GM11168 (cell line): Measurements from ENCODE around the gene ARHGAP26.

ENCODE experiments used
- in situ Hi-C: fragments of 300-500 bp; cut with MboI; formaldehyde crosslinking; loops from one replicate; pipeline ENCODE4 v1.12.0; 2022; ENCODE audit warnings: low sequenced_read_pairs; ENCODE audit not compliant: unreplicated experiment

ARHGAP26 gene

DNA sequence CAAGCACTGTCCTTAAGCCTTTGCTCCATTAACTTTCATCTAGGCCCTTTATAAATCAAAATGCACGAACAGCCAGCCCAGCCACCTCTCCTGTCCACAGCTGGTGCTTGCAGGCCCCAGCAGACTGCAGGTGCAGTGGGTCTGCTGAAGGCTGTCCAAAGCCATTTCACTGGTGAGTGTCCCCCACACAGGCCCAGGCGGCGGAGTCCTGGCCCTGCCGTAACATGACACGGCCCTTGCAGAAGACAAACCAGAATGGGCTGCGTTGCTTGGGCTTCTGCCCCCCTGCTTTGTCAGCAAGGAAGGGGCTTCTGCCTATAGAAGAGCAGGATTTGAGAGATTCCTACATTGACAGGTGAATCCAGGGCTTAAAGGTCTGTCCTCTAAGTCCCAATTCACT, 444.7 kb downstream of the ARHGAP26 start:
- in situ Hi-C loops: no loop called here

DNA sequence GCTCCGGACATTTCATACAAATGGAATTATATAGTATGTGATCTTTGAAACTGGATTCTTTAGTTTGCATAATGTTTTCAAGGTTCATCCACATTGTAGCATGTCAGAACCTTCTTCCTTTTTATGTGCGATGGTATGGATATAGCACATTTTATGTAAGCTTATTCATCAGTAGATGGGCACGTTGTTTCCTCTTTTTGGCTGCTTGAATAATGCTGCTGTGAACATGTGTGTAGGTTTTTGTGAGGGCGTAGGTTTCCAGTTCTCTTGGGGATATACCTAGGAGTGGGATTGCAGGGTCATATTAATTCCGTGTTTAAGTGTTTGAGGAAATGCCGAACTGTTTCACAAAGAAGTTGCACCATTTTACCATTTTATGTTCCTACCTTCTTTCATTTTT, 445.5 kb downstream of the ARHGAP26 start:
- in situ Hi-C loops: no loop called here

DNA sequence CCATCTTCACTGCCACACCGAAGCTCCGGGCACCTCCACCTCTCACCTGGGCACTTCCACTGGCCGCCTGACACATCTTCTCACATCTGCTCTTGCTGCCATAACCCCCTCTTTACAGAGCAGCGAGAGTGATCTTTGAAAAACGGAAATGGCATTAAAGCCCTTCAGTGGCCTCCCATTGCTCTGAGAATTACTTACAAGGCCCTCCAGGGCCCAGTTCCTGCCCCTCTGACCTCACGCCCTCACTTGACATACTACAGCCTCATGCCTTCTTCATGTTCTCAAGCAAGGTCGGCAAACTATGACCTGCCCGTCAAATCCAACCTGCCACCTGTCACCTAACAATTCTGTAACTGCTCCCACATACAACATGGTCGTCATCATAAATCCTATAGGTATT, 446.0 kb downstream of the ARHGAP26 start:
- in situ Hi-C loops: no loop called here

DNA sequence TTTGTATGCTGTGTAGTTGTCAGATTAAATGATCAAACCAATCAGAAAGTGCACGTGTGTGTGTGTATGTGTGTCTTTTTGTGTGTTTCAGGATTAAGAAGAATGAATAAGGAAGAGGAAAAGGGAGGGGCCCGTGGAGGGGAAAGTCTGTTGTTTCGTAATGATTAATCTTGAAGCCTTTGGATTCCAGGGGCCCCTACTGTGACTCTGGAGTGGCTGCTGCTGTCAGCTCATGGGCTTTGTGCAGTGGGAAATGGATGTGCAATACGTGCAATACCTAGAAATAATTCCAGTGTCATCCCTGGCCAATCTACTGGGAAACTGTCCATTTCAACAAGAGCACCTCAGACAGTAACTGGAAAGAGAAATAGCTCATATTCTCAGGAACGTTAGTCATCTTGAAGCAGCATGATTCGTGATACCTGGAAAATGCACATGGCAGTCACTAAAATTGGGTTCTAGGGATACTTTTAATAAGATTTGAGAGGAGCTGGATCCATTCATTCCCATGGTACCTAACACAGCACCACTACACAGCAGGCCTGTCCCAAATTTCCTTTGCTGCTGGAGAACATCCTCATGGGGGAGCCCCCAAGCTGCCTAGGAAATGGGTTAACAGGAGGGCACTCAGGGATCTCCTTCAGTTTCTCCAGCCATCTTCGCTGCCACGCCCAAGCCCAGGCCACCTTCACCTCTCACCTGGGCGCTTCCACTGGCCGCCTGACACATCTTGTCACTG, 447.1 kb downstream of the ARHGAP26 start:
- in situ Hi-C loops: no loop called here

DNA sequence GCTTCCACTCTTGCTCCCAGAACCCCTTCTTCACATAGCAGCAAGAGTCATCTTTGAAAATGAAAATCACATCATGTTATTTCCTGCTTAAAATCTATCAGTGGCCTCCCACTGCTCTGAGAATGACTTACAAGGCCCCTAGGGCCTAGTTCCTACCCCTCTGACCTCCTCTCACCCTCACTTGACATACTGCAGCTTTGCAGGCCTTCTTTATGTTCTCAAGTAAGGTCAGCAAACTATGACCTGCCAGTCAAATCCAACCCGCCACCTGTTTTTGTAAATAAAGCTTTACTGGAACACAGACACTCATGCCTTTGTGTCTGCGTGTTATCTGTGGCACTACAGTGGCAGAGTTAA, 447.6 kb downstream of the ARHGAP26 start:
- in situ Hi-C loops: no loop called here

DNA sequence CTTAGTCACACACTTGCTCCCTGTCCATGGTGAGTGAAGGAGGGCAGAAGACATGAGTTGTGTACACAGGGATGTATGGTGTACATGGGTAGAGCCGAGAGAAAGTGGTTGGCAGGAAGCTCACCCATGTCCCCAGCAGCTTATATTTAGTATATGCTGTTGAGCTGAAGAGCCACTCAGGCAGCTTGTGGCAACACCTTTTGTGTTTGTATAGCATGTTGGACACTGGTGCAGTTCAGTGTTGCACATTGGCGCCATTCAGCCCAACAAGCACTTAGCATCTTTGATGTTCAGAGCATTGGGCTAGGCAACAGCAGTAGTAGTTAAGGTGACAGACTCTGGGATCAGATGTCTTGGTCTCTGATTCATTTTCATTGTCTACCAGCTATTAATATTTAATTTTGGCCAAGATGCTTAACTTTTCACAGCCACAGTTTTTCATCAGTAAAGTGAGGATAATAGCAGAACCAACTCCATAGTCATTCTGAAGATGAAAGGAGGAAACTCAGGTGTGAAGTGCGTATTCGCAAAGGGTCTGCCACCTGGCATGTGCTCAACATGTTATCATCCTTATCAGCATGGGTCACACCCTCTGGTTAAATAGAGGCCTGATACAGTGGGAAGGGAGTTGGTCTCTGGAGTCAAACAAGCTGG, 448.5 kb downstream of the ARHGAP26 start:
- in situ Hi-C loops: no loop called here

DNA sequence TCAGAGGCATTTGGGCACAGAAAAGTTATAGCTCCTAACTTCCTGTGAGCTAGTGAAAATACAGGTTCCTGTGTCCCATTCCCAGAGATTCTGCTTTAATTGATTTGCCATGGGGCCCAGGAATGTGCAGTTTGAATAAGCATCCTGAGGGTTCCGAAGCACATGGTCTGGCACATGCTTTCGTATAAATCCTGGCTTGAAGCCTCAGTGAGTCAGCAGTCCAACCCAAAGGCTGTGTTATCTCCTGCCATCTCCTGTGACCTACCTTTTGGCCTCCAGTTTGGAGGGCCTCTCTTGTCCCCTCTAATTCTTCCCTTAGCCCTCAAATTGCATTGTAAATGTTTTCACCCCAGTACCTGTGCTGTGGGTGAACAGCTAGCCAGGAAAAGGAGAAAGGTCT, 449.5 kb downstream of the ARHGAP26 start:
- in situ Hi-C loops: no loop called here

DNA sequence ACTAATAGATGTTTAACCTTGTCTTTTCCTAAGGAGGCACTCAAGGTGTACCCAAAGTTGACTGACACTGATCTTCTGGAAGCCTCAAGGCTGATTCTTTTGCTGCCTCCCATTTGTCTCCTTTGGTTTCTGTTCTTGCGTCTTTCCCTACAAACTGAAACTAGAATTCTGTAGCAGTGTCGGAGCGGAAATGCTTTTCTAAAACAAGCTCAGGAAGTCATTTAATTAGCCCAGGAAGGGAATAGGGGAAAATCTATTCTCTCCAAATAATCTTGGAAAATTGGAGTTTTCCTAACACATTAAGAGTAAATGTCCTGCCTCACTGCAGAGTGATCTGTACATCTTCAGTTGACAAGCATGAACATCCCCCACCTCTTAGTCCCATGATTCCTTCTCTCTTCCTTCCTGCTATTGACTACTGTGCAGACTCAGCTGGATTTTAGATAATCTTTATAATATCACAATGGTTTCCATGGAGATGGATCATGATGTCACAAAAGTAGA, 450.6 kb downstream of the ARHGAP26 start:
- in situ Hi-C loops: no loop called here

DNA sequence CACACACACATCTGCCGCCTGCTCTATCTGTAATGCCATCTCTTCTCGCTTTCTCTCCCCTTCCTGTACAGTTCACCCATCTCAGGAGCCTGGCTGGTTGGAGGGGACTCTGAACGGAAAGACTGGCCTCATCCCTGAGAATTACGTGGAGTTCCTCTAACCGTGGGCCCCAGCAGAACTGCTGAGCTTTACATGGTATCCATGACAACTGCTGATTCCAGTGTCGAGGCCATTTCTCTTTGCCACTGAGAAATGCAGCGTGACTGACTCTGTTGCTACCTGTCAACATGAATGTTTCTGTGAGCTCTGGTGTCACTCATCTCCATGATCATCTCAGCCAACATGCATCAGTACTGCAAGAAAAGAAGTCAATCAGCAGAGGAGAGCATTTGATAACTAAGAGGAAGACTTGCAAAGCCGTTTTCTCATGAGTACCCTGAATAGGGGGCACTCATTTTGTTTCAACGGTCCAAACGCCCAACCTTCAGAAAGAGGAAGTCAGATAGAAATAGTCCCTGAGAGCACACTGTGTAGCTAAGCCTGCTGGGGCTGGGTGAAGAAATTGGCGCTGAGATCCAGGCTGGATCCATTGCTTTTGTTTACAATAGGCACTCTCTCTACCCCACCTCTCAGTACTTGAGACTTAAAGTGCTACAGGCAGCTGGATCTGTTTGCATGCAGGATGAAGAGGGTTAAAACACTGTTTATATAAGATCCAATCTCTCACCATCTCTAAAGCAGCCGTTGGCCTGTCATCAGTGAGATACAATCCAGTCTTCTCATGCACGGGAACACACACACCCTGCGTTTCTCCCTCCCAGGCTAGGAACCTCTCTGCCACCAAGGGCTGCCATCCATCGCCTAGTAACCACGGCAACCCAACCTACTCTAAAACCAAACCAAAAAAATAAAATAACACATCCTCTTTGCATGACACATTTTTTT, 452.4 kb downstream of the ARHGAP26 start:
- in situ Hi-C loops: no loop called here

DNA sequence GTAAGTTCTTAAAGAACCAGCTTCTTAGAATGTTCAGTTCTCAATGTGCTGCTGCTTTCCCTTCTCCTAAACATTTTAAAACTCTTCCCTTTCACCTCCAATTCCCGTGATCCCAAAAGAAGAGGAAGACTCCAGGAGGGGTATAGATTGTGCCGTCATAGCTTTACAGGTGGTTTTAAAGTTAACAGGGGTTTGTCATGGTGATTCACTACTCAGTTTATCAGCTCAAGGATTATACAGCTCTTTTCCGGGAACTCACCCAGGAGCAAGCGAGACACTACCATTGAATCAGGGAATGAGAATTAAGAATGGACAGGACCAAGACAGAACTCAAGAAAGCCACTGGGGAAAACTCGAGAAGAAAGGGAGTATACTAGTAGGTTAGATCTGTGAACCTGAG, 454.5 kb downstream of the ARHGAP26 start:
- in situ Hi-C loops: no loop called here

DNA sequence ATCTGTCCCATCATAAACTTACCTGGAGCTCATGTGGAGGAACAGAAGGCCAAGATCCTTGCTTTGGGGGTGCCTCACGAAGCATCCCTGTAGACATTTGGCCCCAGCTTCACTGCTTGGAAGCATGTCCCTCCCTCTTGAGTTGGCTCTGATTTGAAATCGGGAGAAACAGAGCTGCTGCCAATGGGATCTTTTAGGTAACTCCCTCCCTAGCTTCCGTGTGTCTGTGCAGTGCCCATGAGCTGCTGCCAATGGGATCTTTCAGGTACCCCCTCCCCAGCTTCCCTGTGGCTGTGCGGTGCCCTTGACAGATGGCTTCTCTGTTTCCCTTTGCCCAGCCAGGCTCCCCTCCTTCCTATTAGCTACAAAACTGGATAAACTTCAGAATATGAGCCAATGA, 455.3 kb downstream of the ARHGAP26 start:
- in situ Hi-C loops: no loop called here

DNA sequence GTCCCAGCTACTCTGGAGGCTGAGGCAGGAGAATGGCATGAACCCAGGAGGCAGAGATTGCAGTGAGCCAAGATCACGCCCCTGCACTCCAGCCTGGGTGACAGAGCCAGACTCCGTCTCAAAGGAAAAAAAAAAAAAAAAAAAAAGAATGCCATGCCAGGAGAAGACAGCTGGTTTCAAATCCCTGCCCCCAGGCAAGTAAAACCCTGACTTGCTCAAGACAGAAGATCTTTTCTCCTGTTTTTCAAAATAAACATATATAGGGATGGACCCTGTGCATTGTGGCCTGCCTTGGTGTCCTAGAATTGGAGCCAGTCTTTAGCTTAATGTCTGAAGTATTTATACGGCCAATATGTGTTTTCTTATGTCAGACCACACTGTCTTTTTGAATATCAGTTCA, 456.2 kb downstream of the ARHGAP26 start:
- in situ Hi-C loops: no loop called here

DNA sequence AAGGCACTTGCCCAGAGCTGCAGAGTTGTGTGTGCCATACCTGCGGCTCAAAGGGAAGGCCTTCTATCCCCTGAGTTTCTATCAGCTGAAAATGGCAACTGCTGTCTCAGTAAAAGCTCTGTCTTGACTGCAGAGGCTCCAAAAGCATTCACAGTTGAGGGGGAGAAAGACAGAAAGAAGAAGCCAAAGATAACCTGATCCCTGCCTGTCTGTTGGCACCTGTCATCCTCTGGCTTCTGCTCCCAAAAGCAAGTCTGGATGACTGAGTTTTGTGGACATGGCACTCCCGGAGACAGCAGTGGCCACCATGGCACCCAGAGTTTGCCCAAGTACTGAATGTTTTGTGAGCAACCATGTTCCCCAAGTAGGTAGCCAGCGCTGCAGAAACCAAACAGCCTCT, 456.7 kb downstream of the ARHGAP26 start:
- in situ Hi-C loops: no loop called here

DNA sequence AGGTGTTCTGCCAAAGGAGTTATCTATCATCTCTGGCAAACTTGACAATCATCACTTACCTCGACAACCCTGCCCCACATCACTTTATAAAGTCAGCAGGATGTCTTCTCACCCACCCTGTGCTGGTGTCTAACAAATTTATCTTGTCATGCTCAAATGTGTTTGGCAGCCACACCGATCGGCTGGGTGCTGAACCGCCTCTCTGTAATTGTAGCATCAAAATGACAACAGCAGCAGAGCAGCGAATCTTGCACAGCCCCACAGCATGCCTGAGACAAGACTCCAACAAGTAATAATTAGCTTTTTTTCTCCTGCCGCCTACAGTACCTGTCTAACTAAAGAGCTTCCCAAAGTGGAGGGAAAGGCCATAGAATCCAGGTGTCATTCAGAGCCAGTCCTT, 457.1 kb downstream of the ARHGAP26 start:
- in situ Hi-C loops: no loop called here

DNA sequence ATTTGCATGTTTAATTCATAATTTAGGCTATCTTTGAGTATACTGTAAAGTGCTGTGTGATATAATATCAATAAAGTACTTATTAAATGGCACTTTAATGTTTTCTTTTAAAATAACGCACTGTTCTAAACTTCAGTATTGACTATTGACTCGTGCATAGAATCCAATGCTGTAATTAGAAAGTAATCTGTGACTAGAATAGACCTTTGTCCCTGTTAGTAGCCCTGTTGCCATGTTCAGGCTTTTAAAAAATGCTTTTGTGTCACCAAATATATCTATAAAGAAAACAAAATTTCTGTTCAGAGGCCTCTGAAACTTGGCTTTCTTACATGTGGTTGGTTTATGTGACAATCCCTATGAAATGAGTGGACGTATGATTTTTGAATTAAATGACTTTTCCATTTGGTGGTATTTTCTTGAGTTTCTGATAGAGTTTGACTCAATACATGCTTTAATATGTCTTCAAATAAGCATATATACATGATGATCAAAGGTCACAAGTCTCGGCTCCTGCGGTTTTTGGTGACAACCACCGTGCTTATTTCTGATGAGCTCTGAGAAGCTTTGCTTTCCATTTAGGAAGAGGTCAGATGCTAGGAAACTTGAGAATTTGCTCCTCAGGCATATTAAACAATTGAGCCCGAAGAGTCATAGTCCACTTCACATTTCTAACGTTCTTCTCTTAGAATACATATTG, 458.6 kb downstream of the ARHGAP26 start:
- in situ Hi-C loops: no loop called here

DNA sequence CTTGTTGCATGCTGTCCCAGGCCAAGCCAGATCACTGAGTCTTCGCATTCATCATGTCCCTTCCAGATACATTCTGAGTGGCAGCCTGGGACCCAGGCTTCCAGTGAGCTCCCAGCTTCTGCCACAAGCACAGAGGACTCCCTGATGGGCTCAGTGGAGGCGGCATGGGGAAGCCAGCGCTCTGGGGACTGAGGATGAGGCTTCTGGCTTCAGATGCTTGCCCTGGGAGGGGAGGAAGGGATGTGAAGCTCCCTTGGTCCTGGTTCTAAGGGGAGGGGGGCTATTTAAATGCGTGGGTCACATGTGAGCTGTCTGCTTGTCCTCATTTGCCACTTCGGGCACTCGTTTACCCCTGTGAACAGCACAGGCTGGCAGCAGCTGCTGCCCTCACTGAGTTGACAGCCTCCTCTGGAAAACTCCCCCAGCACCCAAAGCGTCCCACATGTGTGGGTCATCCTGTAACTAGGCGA, 459.3 kb downstream of the ARHGAP26 start:
- in situ Hi-C loops: no loop called here

DNA sequence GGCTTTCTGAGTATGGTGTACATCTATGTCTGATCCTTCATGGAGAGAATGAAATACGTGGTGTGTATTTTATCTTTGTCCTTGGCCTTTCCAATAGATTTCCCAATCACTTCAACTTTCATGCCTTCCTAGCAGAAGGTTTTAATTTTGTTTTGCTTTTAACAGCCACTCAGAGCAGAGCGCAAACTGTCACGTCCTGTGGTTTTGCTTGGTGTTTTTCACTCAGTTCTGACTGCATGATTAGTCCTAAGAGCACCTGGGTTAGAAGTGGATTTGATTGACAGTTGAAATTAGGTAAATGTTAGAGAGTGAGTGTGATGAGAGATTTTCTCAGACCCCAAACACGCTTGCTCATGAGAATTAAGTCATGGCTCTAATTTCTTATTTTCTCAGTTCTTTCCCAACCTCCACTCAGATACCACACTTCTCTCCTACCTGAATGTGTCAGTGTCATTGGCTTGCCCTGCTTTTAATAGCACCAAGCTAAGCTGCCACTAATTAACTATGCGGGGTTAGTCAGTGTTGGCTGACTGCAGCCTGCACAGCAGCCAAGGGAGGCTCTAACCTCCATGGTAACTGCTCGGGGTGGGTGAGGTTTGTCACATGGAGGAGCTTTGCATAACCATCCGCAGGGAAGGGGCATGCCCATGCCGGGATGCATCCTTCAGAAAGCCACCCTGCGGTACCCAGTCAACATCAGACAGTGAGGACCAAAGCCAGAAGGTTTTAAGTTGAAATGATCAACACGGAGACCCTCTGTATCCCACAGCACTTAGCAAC, 459.9 kb downstream of the ARHGAP26 start:
- in situ Hi-C loops: no loop called here

DNA sequence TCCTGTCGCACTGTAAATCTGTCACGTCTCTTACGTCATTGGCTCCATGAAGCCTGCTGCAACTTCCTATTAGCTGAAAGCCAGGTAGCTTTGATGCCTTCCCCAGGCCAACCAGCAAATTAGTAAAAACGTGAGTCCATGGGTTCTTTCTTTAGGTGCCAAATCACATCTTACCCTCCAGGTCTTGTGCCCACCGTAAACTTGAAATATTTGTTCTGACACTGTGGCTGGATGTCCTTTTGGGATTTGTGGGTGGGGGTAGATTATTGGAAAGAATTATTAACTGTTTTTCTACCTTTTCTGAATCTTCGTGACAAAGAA, 460.5 kb downstream of the ARHGAP26 start:
- in situ Hi-C loops: no loop called here

DNA sequence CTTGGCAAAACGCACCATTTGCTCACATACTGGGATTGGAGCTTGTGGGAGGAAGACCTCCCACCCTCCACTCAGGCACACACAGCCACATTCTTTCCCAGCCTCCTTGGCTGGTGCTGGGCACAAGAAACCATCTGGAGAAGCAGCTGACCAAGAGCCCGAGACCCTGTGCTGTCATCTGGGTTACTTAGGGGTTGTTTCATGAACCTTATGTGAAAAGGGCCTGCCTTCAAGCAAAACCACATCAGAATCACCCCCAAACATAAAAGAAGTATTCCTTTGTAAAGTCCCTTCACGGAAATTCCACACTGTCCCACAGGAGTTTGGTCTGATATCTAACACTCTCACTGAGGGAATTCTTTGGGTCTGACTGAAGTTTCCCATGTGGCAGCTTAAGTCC, 461.2 kb downstream of the ARHGAP26 start:
- in situ Hi-C loops: no loop called here
